GM21576 (cell line): ENCODE data around the gene BPIFB6.

Experiments
- ATAC-seq: cut with Tn5 transposase; IDR thresholded peaks from one replicate; pipeline ENCODE4 v1.9.1; 2021; ENCODE audit warnings: mild to moderate bottlenecking, moderate library complexity; ENCODE audit not compliant: unreplicated experiment

BPIFB6 gene

GRCh38 chr20:33082546-33082945 lies 51.1 kb downstream of the BPIFB6 start:
- no peak for ATAC-seq

DNA sequence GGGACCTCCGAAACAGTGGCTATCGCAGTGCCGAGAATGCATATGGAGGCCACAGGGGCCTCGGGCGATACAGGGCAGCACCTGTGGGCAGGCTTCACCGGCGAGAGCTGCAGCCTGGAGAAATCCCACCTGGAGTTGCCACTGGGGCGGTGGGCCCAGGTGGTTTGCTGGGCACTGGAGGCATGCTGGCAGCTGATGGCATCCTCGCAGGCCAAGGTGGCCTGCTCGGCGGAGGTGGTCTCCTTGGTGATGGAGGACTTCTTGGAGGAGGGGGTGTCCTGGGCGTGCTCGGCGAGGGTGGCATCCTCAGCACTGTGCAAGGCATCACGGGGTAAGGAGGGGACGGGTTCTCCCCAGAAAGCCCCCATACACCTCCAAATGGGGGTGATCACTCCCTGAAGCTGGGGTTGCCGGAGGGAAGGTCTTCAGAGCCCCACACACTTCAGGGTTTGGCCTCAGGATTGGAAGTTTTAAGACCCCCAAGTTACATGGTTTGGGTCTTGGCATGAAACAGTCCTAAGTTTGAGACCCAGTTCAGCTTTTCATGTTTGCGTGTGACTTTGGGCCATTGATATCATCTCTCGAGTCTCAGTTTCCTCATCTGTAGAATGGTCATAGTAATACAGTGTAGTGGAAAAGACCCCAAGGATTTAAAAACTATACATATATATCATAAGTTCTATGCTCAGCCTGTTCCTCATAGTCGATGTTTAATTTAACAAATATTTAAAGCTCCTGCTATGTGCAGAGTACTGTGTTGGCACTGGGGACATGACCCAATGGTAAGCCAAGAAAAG lies 52.3 kb downstream of the BPIFB6 start:
- no peak for ATAC-seq

- ATAC-seq, result no peak
These were observed 53.3 kb downstream of the BPIFB6 start for GRCh38 chr20:33084722-33085121.

GRCh38 chr20:33086052-33086722 lies 54.7 kb downstream of the BPIFB6 start:
- ATAC-seq, result no peak

GRCh38 chr20:33091147-33091546 lies 59.7 kb downstream of the BPIFB6 start:
- ATAC-seq, result no peak

DNA sequence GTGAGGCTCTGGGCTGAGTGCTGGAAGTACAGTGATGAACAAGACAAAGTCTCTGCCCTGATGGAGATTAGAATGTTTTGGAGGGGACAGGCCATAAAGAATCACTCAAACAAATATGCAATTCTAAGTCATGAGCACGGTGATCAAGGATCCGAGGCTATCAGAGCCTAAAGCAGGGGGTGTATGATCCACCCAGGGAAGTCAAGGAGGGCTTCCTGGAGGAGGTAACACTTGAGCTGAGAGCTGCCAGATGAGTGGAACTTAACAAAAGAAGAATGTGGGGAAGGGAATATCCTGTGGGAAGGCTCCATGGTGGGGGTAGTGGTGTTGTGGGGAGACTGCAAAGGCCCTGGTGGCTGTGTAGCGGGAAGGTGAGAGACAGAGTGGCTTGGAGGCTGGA lies 60.2 kb downstream of the BPIFB6 start:
- no peak for ATAC-seq

DNA sequence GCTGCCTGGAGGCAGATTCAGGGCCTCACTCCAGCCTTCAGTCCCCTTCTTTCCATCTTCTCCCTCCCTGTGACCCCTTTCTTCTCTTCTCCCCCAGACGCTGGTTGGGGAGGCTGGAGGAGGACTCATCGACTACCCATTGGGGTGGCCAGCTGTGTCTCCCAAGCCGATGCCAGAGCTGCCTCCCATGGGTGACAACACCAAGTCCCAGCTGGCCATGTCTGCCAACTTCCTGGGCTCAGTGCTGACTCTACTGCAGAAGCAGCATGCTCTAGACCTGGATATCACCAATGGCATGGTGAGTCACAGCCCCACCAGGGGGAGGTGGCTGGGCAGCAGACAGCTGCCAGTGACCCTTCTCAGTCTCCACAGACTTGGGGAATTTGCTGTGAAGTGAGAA lies 60.9 kb downstream of the BPIFB6 start:
- ATAC-seq, result no peak

DNA sequence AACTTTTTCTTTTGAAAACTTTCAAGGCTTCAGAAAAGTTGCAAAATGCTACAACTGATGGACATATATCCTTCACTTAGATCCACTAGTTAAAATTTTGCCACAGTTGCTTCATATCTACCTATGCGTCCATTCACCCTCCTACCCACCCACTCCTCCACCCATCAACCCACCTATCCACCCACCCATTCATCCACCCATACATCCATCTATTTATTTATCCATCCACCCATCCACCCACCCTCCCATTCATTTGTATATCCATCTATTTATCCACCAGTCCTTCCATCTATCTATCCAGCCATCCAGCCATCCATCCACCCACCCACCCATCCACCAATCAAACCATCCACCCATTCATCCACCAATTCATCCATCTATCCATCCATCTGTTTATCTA lies 61.6 kb downstream of the BPIFB6 start:
- ATAC-seq, result no peak

- no peak for ATAC-seq
These were observed 62.1 kb downstream of the BPIFB6 start for GRCh38 chr20:33093582-33093981.
